T-cell (primary cell): Measurements from ENCODE around the gene CNGA3. TPM values are rescaled to one million over a fixed set of nuclear protein-coding genes. Genes with fewer than 3 reads are reported as not detected.

Experiments used
- total RNA-seq, 35 experiments: library from RNA in 6 of 35; stranded (reverse) in 6 of 35; fragments of 120-200 nt in 1 of 35; gene quantifications; one replicate each; pipeline versions ENCODE4 v1.2.1 to v1.2.4 and lab custom pipeline; 2013 to 2026

CNGA3 gene
- total RNA-seq, 5 donors from 2014 or later (not counting 1 experiment from before 2014, with no cell fraction given): not detected

Other genes starting within 250 kb of the CNGA3 start
- 100 to 1,000 TPM; 126 to 153 (median 136) TPM for gene INPP4A, start 98.4 kb downstream of the CNGA3 start, total RNA-seq